GM21447 (cell line): ENCODE results near the gene TERT.

Experiments
- ATAC-seq: cut with Tn5 transposase; IDR thresholded peaks from one replicate; pipeline ENCODE4 v1.9.1; 2021; ENCODE audit not compliant: unreplicated experiment

The TERT gene

GRCh38 chr5:1265026-1265425 lies 29.8 kb downstream of the TERT start:
- no peak for ATAC-seq

GRCh38 chr5:1264211-1264610 lies 30.7 kb downstream of the TERT start:
- ATAC-seq = no peak

GRCh38 chr5:1262381-1262780 lies 32.5 kb downstream of the TERT start:
- no peak for ATAC-seq

GRCh38 chr5:1261643-1262042 lies 33.2 kb downstream of the TERT start:
- no peak for ATAC-seq

- ATAC-seq = no peak
These were observed 34.9 kb downstream of the TERT start for GRCh38 chr5:1259806-1260480.

- ATAC-seq = no peak
These were observed 37.0 kb downstream of the TERT start for GRCh38 chr5:1257841-1258240.

- no peak for ATAC-seq
These were observed 37.5 kb downstream of the TERT start for GRCh38 chr5:1257363-1257762.

GRCh38 chr5:1256776-1257175 lies 38.1 kb downstream of the TERT start:
- no peak for ATAC-seq

- no peak for ATAC-seq
These were observed 39.7 kb downstream of the TERT start for GRCh38 chr5:1255081-1255561.

- ATAC-seq = no peak
These were observed 40.7 kb downstream of the TERT start for GRCh38 chr5:1254196-1254595.

GRCh38 chr5:1253456-1254105 lies 41.3 kb downstream of the TERT start:
- ATAC-seq = no peak

- no peak for ATAC-seq
These were observed 42.2 kb downstream of the TERT start for GRCh38 chr5:1252681-1253080.

GRCh38 chr5:1251678-1252580 lies 42.9 kb downstream of the TERT start:
- no peak for ATAC-seq

GRCh38 chr5:1249366-1250280 lies 45.2 kb downstream of the TERT start:
- no peak for ATAC-seq

GRCh38 chr5:1247811-1248210 lies 47.1 kb downstream of the TERT start:
- ATAC-seq = no peak

GRCh38 chr5:1246711-1247431 lies 48.0 kb downstream of the TERT start:
- ATAC-seq = no peak

- no peak for ATAC-seq
These were observed 48.8 kb downstream of the TERT start for GRCh38 chr5:1245905-1246576.

- no peak for ATAC-seq
These were observed 49.9 kb downstream of the TERT start for GRCh38 chr5:1244976-1245375.

GRCh38 chr5:1244255-1244654 lies 50.6 kb downstream of the TERT start:
- no peak for ATAC-seq
